DOHH2 (cell line): ENCODE results near the gene TMEM235.

Source experiments
- EZH2phosphoT487 ChIP-seq: fragments of 200-600 bp; sonication (generic); IDR thresholded peaks from 2 replicates; pipeline ENCODE4 v1.6.1; 2017; ENCODE audit warnings: borderline replicate concordance, mild to moderate bottlenecking, antibody characterized with exemption, low read length, moderate library complexity, mixed read lengths
- TF ChIP-seq, protein P1 (sequence below): fragments of 200-600 bp; sonication (generic); IDR thresholded peaks from one replicate; pipeline ENCODE4 v1.5.1; 2014; ENCODE audit warnings: antibody characterized with exemption, mild to moderate bottlenecking, low read depth, low read length; ENCODE audit not compliant: poor library complexity, severe bottlenecking

DNA sequence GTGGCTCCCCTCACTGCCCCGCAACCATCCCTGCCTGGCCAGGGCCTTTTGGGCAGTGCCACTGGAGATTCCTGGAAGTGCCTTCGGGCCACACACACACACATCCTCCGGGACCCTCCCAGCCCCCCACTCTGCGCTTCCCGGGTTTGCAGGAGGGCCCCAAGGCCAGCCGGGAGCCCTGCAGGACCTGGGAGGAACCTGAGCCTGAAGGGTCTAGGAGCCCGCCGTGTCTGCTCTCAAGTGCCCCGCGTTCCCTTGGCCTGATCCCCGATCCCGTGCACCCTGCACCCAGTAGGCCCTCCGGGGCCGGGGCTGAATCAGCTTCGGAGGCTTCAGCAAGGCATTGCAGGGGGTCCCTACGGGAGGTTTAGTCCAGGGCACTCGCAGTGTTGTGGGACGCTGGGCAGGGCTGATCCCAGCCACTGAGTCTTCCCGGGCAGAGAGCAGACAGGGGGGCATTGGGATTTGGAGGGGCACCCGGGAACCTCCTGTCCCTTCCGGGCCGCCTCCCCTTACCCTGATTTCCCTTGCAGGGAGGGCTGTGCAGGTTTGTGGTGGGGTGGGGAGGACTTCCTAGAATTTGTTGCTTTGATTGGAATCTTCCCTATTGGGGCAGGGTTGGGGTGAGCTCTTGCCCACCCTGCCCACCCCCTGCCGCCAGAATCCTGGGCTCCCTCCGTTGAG is 36.9 kb downstream of the TMEM235 start:
- TF ChIP-seq, protein P1, sequence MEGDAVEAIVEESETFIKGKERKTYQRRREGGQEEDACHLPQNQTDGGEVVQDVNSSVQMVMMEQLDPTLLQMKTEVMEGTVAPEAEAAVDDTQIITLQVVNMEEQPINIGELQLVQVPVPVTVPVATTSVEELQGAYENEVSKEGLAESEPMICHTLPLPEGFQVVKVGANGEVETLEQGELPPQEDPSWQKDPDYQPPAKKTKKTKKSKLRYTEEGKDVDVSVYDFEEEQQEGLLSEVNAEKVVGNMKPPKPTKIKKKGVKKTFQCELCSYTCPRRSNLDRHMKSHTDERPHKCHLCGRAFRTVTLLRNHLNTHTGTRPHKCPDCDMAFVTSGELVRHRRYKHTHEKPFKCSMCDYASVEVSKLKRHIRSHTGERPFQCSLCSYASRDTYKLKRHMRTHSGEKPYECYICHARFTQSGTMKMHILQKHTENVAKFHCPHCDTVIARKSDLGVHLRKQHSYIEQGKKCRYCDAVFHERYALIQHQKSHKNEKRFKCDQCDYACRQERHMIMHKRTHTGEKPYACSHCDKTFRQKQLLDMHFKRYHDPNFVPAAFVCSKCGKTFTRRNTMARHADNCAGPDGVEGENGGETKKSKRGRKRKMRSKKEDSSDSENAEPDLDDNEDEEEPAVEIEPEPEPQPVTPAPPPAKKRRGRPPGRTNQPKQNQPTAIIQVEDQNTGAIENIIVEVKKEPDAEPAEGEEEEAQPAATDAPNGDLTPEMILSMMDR: no peak
- no peak for TF ChIP-seq EZH2phosphoT487
